Stomach (tissue), 4 donors: ENCODE measurements around the gene RRAGD.

ENCODE experiments used
- CTCF ChIP-seq, 7 experiments: fragments of 450-650 bp in 4 of 7; fragments of 200-600 bp in 3 of 7; sonication (generic) in 3 of 7; IDR thresholded peaks; one replicate each; pipeline ENCODE4 v1.5.1; 2016 to 2019; ENCODE audit warnings: antibody characterized with exemption in 7 of 7, control low read depth in 2 of 7, mild to moderate bottlenecking in 1 of 7
- EP300 ChIP-seq: sonication (generic); formaldehyde crosslinking; IDR thresholded peaks from one replicate; pipeline ENCODE4 v1.6.1; 2017; ENCODE audit warnings: antibody characterized with exemption
- POLR2A ChIP-seq, 4 donors: fragments of 450-650 bp; IDR thresholded peaks; one replicate each; pipeline ENCODE4 v1.6.1; 2016; ENCODE audit warnings: antibody characterized with exemption in 4 of 4, control low read depth in 2 of 4, mild to moderate bottlenecking in 1 of 4, moderate library complexity in 1 of 4
- POLR2AphosphoS5 ChIP-seq, 3 donors: sonication (generic); formaldehyde crosslinking; IDR thresholded peaks; one replicate each; pipeline ENCODE4 v1.6.1; 2016; ENCODE audit warnings: antibody characterized with exemption in 3 of 3

GRCh38 chr6:89356642-89357170, 55.4 kb downstream of the RRAGD start:
- no peak for TF ChIP-seq POLR2AphosphoS5 (IDR thresholded peaks at IDR 0.05)
- TF ChIP-seq CTCF (IDR thresholded peaks at IDR 0.05): no peak
- TF ChIP-seq POLR2A (IDR thresholded peaks at IDR 0.05): no peak
- no peak for TF ChIP-seq EP300
